ENCODE measurements around the gene ATP5F1A.
"Not testable (repeated sequence)": the region's sequence is repeated elsewhere in the genome, so short reads cannot be mapped to it uniquely, and the experiment has no call there.

Gene ATP5F1A

DNA sequence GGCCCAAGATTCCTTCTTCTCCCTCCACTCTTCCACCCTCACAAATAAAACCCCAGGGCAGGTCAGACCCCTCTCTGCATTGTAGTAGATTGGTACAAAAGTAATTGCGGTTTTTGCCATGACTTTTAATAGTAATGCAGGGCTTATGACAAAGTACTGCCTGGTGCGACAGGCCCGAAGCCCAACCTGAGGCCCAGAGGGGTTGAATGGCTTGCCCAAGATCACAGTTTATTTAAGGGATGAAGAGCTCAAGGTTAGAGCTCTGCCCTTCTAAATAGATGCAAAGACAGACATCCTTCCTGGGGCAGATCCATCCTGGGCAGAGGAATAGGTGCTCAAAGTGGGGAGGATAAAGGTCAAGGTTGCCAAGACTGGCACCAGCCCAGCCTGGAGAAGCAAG is 25.1 kb downstream of the ATP5F1A start:
- no peak for DNase-seq

DNA sequence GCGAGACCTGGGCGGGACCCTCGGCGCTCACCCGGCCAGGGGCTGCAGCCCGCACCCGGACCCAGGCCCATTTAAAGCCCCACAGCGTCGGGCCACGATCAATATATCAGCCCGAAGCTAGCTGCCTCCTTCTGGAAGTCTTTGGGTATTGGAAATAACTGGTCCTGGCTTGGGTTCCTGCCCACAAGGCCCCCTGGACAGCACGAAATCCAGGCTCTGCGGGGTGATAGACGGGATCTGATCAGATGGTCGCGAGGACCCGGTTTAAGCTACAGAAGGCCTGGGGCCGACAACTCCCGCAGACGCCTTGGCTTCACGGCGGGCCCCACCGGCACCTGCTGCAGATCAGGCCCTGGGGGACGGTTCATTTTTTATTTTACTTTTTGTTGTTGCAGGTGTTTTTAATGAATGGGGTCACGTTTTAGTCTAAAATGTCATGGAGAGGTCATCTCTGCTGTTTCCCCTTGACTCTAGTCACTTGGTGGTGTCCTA is 25.7 kb downstream of the ATP5F1A start:
- no peak for DNase-seq

DNA sequence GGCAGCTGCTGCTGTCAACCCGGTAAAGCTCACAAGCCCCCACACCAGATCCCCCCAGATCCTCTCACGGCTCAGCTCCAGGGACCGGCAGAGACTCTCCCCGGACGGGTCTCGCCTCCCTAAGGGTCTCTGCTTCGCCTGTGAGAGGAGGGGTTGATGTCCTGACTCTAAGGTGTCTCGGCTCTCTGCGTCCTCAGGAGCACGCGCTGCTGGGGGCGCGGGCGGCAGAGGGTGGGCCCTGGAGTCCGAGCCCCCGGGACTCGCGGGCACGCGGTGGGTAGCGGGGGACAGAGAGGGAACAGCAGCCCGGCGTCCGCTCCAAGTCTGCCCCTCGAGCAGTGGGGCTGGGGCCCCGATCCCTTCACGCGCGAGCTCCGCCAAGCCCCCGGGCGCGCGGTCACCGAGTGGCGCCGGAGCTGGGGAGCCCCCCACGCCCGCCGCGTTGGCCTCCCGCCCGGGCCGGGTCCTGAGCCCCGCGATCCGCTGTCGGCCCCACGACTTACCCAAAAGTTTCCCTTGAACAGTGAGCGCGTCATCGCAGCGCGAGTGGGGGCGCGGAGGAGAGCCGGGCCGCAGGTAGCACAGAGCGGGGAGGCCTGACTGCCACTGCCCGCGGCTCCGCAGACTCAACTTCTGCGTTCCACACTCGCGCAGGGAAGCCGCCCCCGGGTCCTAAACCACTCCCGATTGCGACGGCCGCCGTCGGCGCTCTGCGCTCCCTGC is 26.3 kb downstream of the ATP5F1A start, which contains the start of gene PSTPIP2:
PSTPIP2 (minus strand) TSS at position 608 of the 723 bp plus-strand sequence; CDS start at position 536, 72 bp downstream.
- DNase-seq: peak; percentile 67

DNA sequence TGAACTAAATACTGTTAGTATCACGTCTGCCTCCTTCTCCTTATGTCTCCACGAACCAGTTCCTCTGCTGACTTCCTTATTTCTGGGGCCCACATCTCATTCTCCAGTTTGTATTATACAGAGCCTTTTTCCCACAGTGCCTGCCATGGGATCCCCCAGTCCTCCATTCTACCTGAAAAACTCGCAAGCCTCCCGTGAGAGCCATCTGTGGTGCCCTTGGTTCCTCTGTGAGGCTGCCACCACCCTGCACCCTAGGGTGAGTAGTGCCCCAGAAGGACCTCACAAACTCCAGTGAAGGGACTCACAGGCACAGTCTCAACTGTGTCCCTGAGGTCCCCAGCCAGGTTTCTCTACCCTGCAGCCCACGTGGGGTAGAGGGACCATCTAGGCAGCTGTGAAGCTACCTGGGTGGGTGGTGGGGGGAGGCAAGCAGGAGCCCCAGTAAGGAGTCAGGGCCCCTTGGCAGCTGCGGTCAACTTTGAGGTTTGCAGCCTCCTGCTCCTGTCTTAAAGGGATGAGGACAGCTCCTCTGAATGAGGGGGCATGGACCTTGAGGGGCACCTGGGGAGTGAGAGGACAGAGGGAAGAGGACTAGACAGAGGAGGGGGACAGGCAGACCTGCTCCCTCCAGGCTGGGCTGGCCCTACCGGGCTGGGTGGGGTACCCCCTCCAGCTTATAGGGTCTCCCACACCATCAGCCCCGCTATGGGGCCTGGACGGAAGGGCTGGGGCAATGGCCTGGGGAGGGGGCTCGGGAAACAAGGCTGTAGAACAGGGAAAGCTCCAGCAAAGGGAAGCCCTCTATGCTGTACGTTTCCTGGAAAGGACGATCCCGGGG is 27.1 kb downstream of the ATP5F1A start:
- peak; percentile 22 for DNase-seq

DNA sequence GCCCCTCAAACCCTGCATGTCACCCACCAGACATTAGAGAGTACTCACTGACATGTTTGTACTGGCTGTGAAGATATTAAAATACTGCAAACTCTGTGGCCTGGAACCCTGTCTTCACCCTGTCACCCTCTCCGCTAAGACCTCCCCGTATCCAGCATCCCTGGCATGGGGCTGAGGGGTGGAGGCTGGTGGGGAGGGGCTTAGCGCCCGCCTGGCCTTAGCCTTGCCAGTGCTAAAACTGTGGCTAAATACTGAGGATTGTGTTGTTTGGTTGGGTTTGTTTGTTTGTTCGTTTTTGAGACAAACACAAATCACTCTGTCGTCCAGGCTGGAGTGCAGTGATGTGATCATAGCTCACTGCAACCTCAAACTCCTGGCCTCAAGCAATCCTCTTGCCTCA is 27.9 kb downstream of the ATP5F1A start:
- no peak for DNase-seq

DNA sequence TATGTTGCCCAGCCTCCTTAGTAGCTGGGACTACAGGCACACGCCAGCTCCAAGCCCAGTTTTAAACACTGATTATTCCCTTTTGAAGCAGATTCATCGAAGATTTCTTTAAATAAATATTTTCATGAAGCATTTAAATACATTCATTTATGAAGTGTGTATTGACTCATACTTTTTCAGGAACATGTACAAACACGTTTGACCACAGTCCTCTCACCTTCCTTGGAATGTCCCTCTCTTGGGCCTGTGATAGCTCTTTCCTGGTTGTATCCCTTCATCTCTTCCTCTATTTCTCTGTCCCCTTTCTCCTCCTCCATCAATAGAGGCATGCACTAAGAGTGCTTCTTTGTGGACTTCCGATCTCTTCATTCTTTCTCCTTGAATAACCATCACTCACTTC is 28.6 kb downstream of the ATP5F1A start:
- no peak for DNase-seq

DNA sequence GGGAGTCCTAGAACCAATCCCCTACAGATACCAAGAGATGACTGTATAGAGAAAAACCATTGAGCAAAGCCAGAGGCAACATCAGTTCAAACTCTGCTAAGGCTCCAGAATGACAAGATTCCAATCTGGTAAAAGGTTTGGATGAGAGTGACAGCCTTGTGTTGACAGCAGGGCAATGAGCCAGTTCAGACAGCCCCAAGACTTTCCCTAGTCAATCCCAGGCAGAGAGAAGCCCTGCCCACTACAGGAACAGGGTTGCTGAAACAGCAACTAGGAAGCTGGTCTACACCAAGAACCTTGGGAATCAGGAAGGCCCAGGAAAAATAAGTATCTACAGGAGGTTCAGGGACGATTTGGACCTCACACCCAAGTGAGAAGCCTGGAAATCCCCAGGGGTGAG is 29.3 kb downstream of the ATP5F1A start:
- no peak for DNase-seq

DNA sequence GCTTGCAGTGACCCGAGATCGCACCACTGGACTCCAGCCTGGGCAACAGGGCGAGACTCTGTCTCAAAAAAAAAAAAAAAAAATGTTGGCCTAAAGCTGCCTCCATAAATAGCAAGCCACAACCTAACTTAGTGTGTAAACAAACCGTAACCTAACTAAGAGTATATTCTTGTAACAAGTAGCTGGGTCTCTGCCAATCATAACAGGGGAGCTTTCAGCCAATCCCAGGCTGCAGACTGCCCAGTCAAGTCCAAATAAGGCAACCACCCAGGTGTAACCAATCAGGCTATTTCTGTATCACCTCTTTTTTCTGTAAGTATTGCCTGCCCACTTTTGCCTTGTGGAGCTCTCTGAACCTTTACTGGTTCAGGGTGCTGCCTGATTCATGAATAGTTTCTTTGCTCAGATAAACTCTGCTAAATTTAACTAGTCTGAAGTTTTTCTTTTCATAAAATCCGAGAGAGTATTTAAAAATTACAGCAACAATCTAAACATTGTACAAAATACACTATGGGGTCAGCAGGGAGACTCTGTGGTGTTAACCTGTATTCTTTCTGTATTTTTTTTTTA is 30.6 kb downstream of the ATP5F1A start:
- no peak for DNase-seq

DNA sequence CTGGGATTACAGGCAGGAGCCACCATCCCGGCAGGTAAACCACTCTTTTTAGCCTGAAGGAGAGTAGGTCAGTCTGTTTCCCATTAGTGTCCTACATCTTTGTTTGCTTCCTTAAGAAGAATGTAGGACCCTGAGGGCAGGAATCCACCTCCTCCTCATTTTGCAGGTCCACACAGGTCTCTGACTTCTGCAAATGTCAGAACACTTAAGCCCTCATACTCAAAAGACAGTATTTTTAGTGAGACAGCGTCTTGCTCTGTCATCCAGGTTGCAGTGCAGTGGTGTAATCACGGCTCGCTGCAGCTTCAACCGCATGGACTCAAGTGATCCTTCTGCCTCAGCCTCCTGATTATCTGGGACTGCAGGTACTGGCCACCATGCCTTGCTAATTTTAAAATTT is 35.3 kb downstream of the ATP5F1A start:
- DNase-seq: no peak

DNA sequence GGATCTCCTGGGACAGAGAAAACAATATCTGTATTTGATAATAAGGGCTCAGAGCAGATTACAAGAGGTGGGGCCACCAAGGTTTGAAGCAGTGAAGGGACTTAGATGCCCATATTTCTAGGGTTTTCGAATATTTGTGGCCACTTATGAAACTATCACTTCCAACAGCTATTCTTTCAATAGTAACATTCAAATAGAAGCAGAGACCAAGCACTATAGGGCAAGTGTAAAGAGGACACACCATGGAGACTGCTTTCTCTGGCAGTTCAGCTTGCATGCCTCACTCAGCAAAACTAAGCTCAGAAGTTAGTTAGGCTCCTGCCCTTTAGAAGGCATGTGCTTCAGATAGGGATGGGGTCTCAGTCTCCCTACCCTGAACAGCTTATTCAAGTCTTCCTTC is 36.3 kb downstream of the ATP5F1A start:
- DNase-seq: no peak

DNA sequence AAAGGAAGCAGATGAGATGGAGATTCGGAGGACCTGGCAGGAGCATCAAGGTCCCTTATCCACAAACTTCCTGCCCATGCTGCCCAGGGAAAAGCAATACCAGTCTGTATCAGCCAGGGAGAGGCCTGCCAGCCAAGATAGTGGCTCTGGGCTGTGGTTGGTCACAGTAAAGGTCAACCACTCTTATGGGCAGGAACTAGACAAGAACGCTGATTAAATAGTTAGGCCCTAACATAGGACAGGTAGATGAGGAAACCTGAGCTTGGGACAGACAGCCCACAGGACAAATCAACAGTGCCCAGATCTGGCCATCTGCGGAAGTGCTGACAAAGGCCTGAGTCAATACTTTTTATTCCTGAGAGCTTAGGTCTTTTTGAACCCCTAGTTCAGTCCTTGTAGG is 36.7 kb downstream of the ATP5F1A start:
- no peak for DNase-seq

DNA sequence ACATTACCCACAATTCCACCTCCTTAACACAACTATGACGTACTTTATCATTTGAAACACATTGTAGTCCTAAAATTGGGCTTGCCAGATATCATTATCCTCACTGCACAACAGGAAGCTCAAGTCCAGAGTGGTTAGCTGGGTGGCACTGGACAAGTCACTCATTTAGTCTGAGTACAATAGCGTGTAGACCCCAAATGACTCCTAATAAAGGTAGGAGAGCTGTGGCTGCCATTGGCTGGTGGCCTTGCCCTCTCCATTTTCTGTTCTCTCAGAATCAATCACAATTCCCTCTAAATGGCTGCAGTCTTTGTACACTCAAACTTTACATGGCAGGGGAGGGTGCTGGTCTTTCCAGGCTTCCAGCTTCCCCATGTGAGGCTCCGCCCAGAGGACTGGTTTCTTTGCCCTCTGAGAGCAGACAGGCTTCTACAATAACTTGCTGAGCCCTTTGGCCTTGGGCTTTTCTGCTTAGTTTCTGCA is 37.7 kb downstream of the ATP5F1A start:
- no peak for DNase-seq

DNA sequence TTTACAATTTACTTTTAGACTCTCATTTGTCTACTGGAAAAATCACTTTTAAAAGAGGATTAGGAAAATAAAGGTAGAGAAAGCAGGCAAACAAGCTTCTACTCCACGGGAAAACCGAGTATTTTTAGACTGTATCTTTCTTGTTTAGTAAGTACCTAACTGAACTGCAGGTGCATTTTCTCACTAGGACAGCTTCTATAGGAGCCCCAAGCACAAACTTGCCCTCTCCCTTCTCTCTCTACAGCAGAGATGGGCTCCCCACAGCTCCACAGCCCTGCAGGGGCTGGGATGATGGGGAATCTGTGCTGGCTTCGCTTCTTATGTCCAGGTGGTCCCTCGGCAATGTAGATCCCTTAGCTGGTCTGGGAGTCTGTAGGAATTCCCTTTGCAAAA is 42.3 kb downstream of the ATP5F1A start:
- DNase-seq: no peak

DNA sequence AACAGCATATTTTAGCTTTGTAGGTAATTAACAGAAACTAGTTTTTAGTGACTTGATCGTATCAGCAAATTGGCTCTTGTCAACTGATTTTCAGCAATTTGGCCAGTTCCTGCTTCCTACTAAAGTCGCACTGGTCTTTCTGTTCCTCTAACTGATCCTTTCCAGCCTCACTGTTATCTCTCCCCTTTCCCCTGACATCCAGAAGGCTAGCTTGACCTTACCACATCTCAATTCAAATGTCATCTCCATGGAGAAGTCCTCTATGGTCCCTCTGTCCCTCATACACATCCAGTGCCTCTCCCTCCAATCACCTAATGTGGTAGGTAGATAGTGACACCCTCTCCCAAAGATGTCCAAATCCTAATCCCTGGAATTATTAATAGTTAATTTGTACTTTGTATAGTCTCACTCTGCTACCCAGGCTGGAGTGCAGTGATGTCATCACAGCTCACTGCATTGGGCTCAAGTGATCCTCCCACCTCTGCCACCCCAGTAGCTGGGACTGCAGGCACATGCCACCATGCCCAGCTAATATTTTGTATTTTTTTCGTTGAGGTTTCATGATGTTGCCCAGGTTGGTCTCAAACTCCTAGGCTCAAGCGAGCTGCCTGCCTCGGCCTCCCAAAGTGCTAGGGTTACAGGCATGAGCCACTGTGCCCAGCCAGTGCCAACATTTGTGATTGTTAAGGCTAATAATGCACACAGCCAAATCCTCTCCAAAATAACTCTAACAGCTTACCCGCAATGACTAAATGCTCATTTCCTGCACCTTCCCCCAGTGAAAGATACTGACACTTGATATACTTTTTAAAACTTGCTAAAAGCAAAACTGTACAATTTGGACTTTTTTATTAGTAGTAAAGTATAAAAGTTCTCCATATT is 42.9 kb downstream of the ATP5F1A start:
- DNase-seq: no peak

DNA sequence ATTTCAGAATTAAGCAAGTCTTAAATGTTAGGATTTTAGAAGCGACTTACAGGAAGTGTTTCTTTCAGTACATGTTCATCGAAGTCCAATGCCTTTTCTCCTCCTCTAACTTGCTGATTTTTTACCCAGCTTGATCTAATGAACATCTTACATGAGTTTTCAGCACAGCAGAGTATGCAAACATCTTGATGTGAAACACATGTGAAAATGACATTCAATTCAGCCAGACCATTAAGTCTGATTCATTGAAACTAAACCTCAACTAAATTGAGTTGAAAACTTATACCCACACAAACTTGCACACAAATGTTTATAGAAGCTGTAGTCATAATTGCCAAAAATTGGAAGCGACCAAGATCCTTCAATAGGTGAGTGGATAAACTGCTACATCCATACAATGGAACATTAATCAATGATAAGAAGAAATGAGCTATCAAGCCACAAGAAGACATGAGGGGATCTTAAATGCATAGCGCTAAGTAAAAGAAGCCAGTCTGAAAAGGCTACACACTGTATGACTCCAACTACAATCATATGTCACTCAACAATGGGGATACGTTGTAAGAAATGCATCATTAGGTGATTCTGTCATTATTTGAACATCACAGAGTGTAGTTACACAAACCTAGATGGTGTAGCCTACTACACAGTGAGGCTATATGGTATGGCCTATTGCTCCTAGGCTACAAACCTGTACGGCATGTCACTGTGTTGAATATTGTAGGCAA is 44.6 kb downstream of the ATP5F1A start:
- DNase-seq: no peak

DNA sequence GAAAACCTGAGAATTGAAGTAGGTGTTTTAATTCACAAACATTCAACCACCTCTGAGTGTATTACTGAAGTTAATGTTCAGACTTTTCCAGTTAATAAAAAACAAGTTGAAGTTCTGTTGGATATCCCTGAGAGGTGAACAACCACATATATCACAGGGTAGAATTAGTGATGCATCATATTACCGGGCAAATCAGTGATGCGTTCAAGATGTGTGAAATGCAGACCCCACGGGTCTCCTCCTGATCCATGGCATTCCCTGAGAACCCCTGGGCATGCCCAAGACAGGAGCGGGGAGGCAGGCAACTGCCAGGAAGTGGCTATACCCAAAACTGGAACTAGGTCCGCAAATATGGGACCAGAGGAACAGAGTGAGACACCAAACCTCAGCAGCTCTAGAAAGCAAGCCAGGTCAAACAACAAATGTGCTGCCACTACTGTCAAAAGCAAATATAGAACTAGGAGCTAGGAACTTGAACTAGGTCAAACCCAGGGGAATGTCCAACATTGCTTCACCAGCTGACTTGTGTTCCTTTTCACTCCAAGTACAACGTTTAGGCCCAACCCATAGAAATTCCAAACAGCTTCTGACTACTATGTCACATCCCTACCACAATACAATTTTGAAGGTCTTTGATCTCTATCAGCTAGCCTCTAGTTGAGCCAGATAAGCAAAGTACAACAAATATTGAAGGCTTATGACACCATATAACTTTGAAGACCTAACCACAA is 46.2 kb downstream of the ATP5F1A start:
- DNase-seq: no peak

DNA sequence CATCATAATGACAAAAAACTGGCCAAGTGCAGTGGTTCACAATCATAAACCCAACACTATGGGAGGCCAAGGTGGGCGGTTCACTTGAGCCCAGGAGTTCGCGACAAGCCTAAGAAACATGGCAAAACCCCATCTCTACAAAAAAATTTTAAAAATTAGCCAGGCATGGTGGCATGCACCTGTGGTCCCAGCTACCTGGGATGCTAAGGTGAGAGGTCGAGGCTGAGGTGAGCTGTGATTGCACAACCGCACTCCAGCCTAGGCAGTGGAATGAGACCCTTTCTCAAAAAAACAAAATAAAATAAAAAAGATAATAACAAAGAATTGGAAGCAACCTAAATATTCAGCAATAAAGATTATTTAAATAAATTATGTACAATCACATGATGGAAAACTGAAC is 47.8 kb downstream of the ATP5F1A start:
- no peak for DNase-seq

DNA sequence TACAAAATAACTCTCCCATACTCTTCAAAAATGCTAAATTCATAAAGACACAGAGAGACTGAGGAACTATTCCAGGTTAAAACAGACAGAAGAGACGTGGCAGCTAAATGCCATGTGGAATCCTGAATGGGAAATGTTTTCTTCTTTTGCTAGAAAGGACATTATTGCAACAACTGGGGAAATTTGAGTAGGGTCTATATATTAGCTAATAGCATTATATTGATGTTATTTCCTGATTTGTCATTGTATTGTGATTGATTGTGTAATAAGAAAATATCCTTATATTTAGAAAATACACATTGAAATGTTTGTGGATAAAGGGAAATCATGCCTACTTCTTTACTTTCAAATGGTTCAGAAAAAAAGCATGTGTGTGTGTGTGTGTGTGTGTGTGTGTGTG is 49.5 kb downstream of the ATP5F1A start:
- DNase-seq: no peak

DNA sequence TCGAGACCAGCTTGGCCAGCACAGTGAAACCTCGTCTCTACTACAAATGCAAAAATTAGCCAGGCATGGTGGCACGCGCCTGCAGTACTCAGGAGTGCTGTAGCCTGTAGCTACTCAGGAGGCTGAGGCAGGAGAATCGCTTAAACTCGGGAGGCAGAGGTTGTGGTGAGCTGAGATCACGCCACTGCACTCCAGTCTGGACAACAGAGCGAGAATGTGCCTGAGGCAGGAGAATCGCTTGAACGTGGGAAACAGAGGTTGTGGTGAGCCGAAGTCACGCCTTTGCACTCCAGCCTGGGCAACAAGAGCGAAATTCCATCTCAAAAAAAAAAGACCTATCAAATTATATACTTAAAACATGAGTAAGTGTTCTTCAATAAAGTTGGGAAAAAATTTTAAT is 50.7 kb downstream of the ATP5F1A start:
- DNase-seq: not testable (repeated sequence)

DNA sequence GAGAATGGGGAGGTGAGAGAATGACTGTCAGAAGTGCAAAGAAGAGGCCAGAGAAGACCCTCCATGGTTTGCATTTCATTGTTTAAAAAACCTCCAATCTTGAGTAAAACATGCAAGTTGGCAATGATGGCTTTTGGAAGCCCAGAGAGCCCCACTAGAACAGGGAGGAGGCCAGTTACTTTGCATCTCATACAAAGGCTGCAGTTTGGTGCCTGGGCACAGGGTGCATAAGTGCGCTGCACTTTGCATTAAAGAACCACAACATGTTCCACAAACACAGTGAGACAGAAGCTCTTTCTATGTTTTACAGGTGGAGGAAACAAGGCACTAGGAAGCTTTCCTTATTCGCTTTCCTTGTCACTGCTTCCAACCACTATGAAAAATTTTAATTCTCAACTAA is 51.4 kb downstream of the ATP5F1A start:
- no peak for DNase-seq

DNA sequence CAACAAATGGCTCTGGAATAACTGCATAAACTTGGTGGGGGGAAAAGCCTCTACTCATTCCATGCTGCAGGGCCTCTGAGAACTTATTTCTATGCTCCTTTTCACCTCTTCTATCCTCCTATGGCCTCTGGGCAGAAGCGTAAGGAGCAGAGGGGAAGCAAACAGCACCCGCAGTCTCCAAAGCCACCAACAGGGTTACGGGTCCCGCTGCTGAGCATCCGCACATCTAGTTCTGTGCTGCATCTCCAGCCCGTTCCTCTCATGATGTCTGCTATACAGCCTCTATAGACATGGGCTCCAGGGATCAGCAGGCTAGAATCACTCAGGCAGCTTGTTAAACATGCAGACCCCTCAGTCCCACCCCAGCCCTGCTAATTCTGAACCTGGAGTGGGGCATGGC is 52.0 kb downstream of the ATP5F1A start:
- DNase-seq: no peak

All from CD4-positive, alpha-beta T cell treated with Interferon gamma for 1 hour (primary cell).